ENCODE measurements around the gene PAK1.

Gene PAK1

GRCh38 chr11:77472991-77473800 lies 698 bp downstream of the PAK1 start:
- peak; percentile 60 for DNase-seq

- peak; percentile 38 for DNase-seq
Measured at GRCh38 chr11:77471558-77472193, 2.2 kb downstream of the PAK1 start.

- DNase-seq, result no peak
Measured at GRCh38 chr11:77470971-77471370, 2.9 kb downstream of the PAK1 start.

GRCh38 chr11:77470504-77470903 lies 3.4 kb downstream of the PAK1 start:
- no peak for DNase-seq

- no peak for DNase-seq
Measured at GRCh38 chr11:77468527-77468926, 5.4 kb downstream of the PAK1 start.

GRCh38 chr11:77467993-77468392 lies 5.9 kb downstream of the PAK1 start:
- no peak for DNase-seq

GRCh38 chr11:77467233-77467632 lies 6.7 kb downstream of the PAK1 start:
- no peak for DNase-seq

GRCh38 chr11:77457340-77457739 lies 16.6 kb downstream of the PAK1 start:
- DNase-seq, result no peak

- DNase-seq, result no peak
Measured at GRCh38 chr11:77455740-77456139, 18.2 kb downstream of the PAK1 start.

GRCh38 chr11:77454867-77455655 lies 18.8 kb downstream of the PAK1 start:
- DNase-seq, result no peak

- no peak for DNase-seq
Measured at GRCh38 chr11:77450227-77450626, 23.7 kb downstream of the PAK1 start.

GRCh38 chr11:77449784-77450183 lies 24.1 kb downstream of the PAK1 start:
- no peak for DNase-seq

- DNase-seq, result no peak
Measured at GRCh38 chr11:77449060-77449521, 24.8 kb downstream of the PAK1 start.

GRCh38 chr11:77448269-77448668 lies 25.6 kb downstream of the PAK1 start:
- DNase-seq, result no peak

GRCh38 chr11:77446911-77447629 lies 26.8 kb downstream of the PAK1 start:
- no peak for DNase-seq

GRCh38 chr11:77444261-77444660 lies 29.6 kb downstream of the PAK1 start:
- no peak for DNase-seq

- no peak for DNase-seq
Measured at GRCh38 chr11:77442394-77443053, 31.4 kb downstream of the PAK1 start.

GRCh38 chr11:77441426-77441825 lies 32.5 kb downstream of the PAK1 start:
- no peak for DNase-seq

GRCh38 chr11:77440678-77441077 lies 33.2 kb downstream of the PAK1 start:
- no peak for DNase-seq

- DNase-seq, result no peak
Measured at GRCh38 chr11:77438487-77438886, 35.4 kb downstream of the PAK1 start.

- DNase-seq, result no peak
Measured at GRCh38 chr11:77436969-77437368, 36.9 kb downstream of the PAK1 start.

GRCh38 chr11:77436506-77436905 lies 37.4 kb downstream of the PAK1 start:
- no peak for DNase-seq

Measured in NCI-H1105 treated with DMSO at 0.1 percent for 48 hours (cell line).